Choroid plexus epithelial cell (primary cell): Measurements from ENCODE around the gene BTBD17.

Source experiments
- DNase-seq: peaks from one replicate; pipeline ENCODE4 v3.0.0-alpha.2; 2010; ENCODE audit warnings: low read depth
- H3K4me3 ChIP-seq: 2 replicates; pipeline ENCODE4 v1.5.1; 2011; ENCODE audit warnings: low read depth, mild to moderate bottlenecking, control low read depth, low read length, moderate library complexity
- TF ChIP-seq, protein P1 (sequence below): conservative IDR thresholded peaks from 2 replicates; pipeline ENCODE4 v1.5.1; 2011; ENCODE audit warnings: low read depth, mild to moderate bottlenecking, control low read depth, inconsistent platforms, low read length, moderate library complexity

The BTBD17 gene

DNA sequence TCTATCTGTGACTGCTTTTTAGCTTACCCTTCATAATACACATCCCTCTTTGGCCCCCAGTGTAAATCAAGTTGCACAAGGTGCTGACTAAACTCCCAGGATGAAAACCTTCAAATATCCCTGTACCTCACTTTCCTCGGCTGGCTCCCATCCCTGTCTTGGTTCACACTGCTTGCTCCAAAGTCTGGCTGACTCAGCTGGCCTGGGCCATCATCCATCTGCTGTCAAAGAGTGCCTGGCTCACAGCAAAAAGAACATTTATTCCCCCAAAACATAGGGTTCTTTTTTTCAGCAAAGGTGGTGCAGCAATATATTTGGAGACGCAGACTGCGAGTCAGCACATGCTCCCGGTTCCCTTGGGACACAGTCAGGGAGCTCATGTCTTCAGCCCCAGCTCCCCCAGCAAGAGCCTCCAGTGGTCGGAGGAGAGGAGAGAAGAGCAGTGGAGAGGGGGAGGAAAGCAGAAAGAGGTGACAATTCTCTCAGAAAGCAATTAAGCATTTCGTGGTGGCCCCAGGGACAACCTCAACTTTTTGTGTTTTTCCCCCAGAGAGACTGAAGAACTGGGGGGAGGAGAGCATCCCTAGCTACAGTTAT lies 31.8 kb upstream of the BTBD17 start:
- H3K4me3 ChIP-seq, result no peak overlapping the region
- DNase-seq, result no peak
- TF ChIP-seq, protein P1, sequence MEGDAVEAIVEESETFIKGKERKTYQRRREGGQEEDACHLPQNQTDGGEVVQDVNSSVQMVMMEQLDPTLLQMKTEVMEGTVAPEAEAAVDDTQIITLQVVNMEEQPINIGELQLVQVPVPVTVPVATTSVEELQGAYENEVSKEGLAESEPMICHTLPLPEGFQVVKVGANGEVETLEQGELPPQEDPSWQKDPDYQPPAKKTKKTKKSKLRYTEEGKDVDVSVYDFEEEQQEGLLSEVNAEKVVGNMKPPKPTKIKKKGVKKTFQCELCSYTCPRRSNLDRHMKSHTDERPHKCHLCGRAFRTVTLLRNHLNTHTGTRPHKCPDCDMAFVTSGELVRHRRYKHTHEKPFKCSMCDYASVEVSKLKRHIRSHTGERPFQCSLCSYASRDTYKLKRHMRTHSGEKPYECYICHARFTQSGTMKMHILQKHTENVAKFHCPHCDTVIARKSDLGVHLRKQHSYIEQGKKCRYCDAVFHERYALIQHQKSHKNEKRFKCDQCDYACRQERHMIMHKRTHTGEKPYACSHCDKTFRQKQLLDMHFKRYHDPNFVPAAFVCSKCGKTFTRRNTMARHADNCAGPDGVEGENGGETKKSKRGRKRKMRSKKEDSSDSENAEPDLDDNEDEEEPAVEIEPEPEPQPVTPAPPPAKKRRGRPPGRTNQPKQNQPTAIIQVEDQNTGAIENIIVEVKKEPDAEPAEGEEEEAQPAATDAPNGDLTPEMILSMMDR, result no peak

DNA sequence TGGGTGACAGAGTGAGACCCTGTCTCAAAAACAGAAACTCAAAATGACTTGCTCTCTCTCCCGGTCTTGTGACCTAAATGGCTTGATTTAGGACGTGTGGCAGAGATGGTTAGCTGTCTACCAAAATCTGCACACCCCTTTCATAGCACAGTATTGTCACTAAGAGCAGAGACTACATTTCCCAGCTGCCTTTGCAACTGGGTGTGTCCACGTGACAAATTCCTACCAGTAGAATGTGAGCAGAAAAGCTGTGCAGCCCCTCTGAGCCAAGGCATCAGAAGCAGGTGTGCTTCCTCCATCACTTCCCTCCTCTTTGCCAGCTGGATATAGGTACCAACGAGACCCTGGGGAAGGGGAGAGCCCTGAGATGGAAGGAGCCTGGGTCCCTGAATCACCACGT lies 31.2 kb upstream of the BTBD17 start:
- TF ChIP-seq, protein P1, result no peak
- H3K4me3 ChIP-seq, result no peak overlapping the region
- no peak for DNase-seq

DNA sequence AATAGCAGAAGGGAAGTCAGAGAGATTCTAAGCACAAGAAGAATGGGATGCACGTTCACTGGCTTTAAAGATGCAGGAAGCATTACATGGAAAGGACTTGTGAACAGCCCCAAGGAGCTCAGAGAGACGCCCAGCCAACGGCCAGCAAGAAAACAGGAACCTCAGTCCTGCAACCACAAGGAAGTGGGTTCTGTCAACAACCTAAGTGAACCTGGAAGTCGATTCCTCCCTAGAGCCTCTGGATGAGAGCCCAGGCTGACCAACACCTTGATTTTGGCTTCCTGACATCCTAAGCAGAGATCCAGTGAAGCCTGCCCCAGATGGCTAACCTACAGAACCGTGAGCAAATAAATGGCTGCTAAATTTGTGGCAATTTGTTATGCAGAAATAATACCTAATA lies 30.1 kb upstream of the BTBD17 start:
- no peak overlapping the region for H3K4me3 ChIP-seq
- no peak for DNase-seq
- TF ChIP-seq, protein P1, result no peak

DNA sequence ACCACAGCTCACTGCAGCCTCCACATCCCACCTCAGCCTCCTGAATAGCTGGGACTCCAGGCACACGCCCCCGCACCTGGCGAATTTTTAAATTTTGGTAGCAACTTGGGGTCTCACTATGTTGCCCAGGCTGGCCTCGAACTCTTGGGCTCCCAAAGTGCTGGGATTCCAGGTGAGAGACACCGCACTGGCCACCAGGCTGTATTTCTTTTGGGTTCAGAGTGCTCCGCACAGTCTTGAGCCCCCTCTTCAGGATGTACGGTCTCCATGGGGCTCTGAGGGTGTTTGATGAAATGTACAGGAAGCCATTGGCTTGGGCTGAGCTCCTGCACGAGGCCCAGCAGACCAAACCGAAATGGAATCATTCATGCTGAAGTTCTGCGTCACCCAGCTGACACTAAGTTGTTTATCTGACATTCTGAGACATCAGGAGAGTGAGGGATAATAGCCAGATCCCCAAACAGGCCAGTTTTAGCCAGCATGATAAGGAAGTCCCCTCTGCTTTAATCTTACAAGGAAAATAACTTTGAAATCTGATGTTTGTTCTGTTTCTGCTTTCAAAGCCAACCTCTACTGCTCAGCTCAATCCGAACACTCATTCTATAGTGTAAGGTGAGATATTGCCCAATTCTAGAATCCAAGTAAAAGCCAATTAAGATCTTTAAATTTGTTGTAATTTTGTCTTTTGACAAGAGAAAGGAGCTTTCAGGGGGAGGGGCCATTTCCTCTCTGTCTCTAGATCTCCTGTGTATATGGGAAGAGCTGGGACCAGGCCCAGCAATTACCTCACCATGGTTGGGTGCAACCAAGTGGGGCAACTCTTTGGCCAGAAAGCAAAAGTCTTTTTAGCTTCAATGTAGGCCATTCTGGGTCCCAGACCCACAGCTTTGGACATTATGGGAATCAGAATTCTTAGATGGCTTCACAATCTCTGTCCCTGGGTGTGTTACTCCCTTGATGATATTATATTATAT lies 29.3 kb upstream of the BTBD17 start:
- TF ChIP-seq, protein P1, result no peak
- H3K4me3 ChIP-seq, result no peak overlapping the region
- DNase-seq, result no peak

DNA sequence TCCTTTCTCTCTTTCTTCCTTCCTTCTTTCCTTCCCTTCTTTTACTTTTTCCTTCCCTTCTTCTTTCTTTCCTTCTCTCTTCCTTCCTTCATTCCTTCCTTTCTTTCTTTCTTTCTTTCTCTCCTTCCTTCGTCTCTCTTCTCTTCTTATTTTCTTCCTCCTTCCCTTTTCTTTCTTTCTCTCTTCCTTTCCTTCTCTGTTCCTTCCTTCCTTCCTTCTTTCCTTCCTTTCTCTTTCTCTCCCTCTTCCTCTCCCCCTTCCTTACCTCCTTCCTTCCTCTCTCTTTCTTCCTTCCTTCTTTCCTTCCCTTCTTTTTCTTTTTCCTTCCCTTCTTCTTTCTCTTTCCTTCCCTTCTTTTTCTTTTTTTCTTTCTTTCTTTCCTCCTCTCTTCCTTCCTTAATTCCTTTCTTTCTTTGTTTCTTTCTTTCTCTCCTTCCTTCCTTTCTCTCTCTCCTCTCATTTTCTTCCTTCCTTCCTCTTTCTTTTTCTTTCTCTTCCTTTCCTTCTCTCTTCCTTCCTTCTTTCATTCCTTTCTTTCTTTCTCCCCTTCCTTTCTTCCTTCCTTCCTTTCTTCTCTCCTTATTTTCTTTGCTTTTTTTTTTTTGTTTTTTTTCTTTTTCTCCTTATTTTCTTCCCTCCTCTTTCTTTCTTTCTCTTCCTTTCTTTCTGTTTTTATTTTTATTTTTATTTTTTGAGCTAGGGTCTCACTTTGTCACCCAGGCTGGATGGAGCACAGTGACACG lies 28.4 kb upstream of the BTBD17 start:
- DNase-seq, result no peak
- no peak overlapping the region for H3K4me3 ChIP-seq
- TF ChIP-seq, protein P1, result no peak

DNA sequence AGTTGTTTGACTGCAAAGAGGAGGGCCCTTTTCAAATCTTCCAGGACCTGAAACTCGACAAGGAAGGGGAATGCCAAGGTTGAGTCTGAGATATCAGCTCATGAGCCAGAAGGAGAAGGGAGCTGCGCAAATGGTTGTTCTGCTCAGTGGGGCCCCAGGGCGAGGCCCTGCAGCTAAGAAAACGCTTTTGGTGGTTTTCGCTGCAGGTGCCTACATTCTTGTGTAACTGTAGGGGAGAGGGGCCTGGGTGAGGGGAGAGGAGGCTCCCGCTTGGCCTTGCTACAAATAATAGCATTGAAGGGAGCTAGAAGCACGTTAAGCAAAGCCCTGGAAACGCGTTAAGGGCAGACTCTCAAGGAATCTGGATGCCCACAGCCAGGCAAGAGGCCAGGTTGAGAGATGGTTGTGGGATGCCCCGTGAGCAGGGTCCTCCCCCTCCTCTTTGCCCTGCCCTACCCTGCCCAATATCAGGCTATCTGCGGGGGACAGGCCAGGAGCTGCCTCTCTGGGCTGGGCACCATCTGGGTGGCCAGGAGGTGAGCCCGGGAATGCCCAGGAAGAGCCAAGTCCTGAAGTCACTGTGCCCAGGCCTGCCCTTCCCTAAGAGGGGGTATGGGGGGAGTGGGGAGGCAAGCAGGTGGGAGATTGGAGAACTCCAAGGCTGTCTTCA lies 27.6 kb upstream of the BTBD17 start:
- H3K4me3 ChIP-seq, result no peak overlapping the region
- TF ChIP-seq, protein P1, result no peak
- no peak for DNase-seq
